ENCODE measurements around the gene EIF3D.
A peak's percentile ranks its signal among the peaks of the same experiment; 100 is the strongest.

- TF ChIP-seq CTCF (IDR thresholded peaks at IDR 0.05) (peak in 1 of 6 experiments; percentile 11), POLR2A (IDR thresholded peaks at IDR 0.05) (no peak)
Observed at GRCh38 chr22:36569999-36570398, 41.0 kb upstream of the EIF3D start.

Measured in upper lobe of left lung (tissue), 4 donors.